GM12878 (cell line): Measurements from ENCODE around the gene DAD1. TPM values are rescaled to one million over a fixed set of nuclear protein-coding genes. Genes with fewer than 3 reads are reported as not detected.

Experiments
- BCL11A ChIP-seq: IDR thresholded peaks from 2 replicates; pipeline ENCODE4 v1.6.1; 2011; ENCODE audit warnings: low read depth, low read length
- CBX5 ChIP-seq: sonication (generic); IDR thresholded peaks from 2 replicates; pipeline ENCODE4 v1.6.1; 2016; ENCODE audit warnings: low read depth, moderate library complexity, mild to moderate bottlenecking, inconsistent platforms
- EP300 ChIP-seq, 2 experiments: fragments of 150-350 bp in 1 of 2; IDR thresholded peaks; 2 replicates each; pipeline ENCODE4 v1.6.1; 2011 to 2012; ENCODE audit warnings: low read depth in 2 of 2, low read length in 2 of 2, borderline replicate concordance in 1 of 2, improper control_type of control experiment in 1 of 2, inconsistent platforms in 1 of 2; ENCODE audit not compliant: control insufficient read depth in 1 of 2
- FOXK2 ChIP-seq: fragments of 450-650 bp; IDR thresholded peaks from 2 replicates; pipeline ENCODE4 v1.6.1; 2017; ENCODE audit warnings: mild to moderate bottlenecking, moderate library complexity
- HCFC1 ChIP-seq: fragments of 150-350 bp; IDR thresholded peaks from 2 replicates; pipeline ENCODE4 v1.6.1; 2014; ENCODE audit warnings: low read length
- HDAC2 ChIP-seq: fragments of 200-600 bp; sonication (generic); IDR thresholded peaks from 2 replicates; pipeline ENCODE4 v1.6.1; 2017
- HSF1 ChIP-seq: fragments of 150-350 bp; IDR thresholded peaks from 2 replicates; pipeline ENCODE4 v1.6.1; 2014; ENCODE audit warnings: mild to moderate bottlenecking, low read depth, low read length
- IKZF1 ChIP-seq: fragments of 450-650 bp; conservative IDR thresholded peaks from 2 replicates; pipeline ENCODE4 v1.6.1; 2017; ENCODE audit warnings: antibody characterized with exemption, mild to moderate bottlenecking
- IRF3 ChIP-seq: fragments of 450-650 bp; IDR thresholded peaks from 2 replicates; pipeline ENCODE4 v1.6.1; 2014; ENCODE audit warnings: mild to moderate bottlenecking
- MTA2 ChIP-seq: fragments of 450-650 bp; IDR thresholded peaks from 2 replicates; pipeline ENCODE4 v1.6.1; 2016; ENCODE audit warnings: low read depth, mild to moderate bottlenecking, moderate library complexity
- MTA3 ChIP-seq: IDR thresholded peaks from 2 replicates; pipeline ENCODE4 v1.6.1; 2012; ENCODE audit warnings: low read length, inconsistent platforms, borderline replicate concordance
- MYC ChIP-seq: IDR thresholded peaks from 2 replicates; pipeline ENCODE4 v1.6.1; 2011; ENCODE audit warnings: mild to moderate bottlenecking, low read length, moderate library complexity, inconsistent platforms; ENCODE audit not compliant: insufficient read depth, insufficient replicate concordance, insufficient read length, severe bottlenecking
- NBN ChIP-seq: fragments of 450-650 bp; IDR thresholded peaks from 2 replicates; pipeline ENCODE4 v1.6.1; 2016
- NR2C1 ChIP-seq: fragments of 450-650 bp; IDR thresholded peaks from 2 replicates; pipeline ENCODE4 v1.6.1; 2017; ENCODE audit warnings: antibody characterized with exemption, mild to moderate bottlenecking, moderate library complexity
- RBBP5 ChIP-seq: fragments of 200-600 bp; sonication (generic); conservative IDR thresholded peaks from 2 replicates; pipeline ENCODE4 v1.6.1; 2016
- SMAD1 ChIP-seq: fragments of 450-650 bp; IDR thresholded peaks from 2 replicates; pipeline ENCODE4 v1.6.1; 2018; ENCODE audit warnings: mild to moderate bottlenecking, low read depth; ENCODE audit not compliant: partially characterized antibody
- SP1 ChIP-seq: IDR thresholded peaks from one replicate; pipeline ENCODE4 v1.6.1; 2011; ENCODE audit warnings: low read depth, low read length
- STAT3 ChIP-seq: IDR thresholded peaks from 2 replicates; pipeline ENCODE4 v1.6.1; 2011; ENCODE audit warnings: low read depth, low read length, improper control_type of control experiment
- TARDBP ChIP-seq: IDR thresholded peaks from 2 replicates; pipeline ENCODE4 v1.6.1; 2016; ENCODE audit warnings: borderline replicate concordance
- USF2 ChIP-seq: IDR thresholded peaks from 2 replicates; pipeline ENCODE4 v1.6.1; 2011; ENCODE audit warnings: low read depth, low read length, improper control_type of control experiment, borderline replicate concordance
- YY1 ChIP-seq: IDR thresholded peaks from 2 replicates; pipeline ENCODE4 v1.6.1; 2011; ENCODE audit warnings: low read depth, mild to moderate bottlenecking, low read length
- ZBTB11 ChIP-seq: fragments of 450-650 bp; formaldehyde crosslinking; IDR thresholded peaks from 2 replicates; pipeline ENCODE4 v1.5.0; 2022; ENCODE audit warnings: mild to moderate bottlenecking, missing genetic modification characterization
- polyA plus RNA-seq, 11 experiments: library from polyadenylated mRNA; depleted of rRNA in 4 of 11; unstranded in 6 of 11; stranded (reverse) in 5 of 11; fragments of >200 nt; fragmentation: Nextera tagmentation in 4 of 11; fragmentation: Illumina TruSeq in 1 of 11; extraction: Ambion mirVana in 4 of 11; extraction: Trizol in 1 of 11; gene quantifications; 1 replicate in 1 of 11; 2 replicates in 10 of 11; pipeline versions ENCODE4 v1.2.1 to v1.2.3, GENCODE V29; 2011 to 2016; ENCODE audit warnings: inconsistent platforms in 2 of 11, missing spikeins in 2 of 11, low read depth in 1 of 11
- total RNA-seq, 4 experiments: library from RNA; depleted of rRNA in 3 of 4; stranded (reverse); fragments of >200 nt in 3 of 4; fragmentation: Illumina TruSeq in 1 of 4; extraction: Trizol in 1 of 4; gene quantifications; 2 replicates each; pipeline versions ENCODE4 v1.2.1 to v1.2.3, GENCODE V29; 2013 to 2021

Gene DAD1
- total and polyA plus RNA-seq, 10 of the 15 experiments (the other 5 are each of a cell fraction or from before 2014, with no cell fraction given): 161 to 920 (median 319) TPM

- TF ChIP-seq MYC (no peak), TARDBP (no peak), HDAC2 (no peak), SMAD1 (peak; percentile 45), ZBTB11 (CRISPR knock-in tag) (no peak), MTA2 (peak; percentile 65; the same call in 1 of the 2 replicates), HSF1 (no peak), RBBP5 (no peak), NBN (peak; percentile 52), EP300 (IDR thresholded peaks at IDR 0.05; ENCODE audit: borderline replicate concordance in 1 of 2, control insufficient read depth in 1 of 2, low read depth in 2 of 2, low read length in 2 of 2) (peak; percentile 61 to 76), MTA3 (no peak), FOXK2 (0 out of 2 replicates have a peak, but pooled peaks have one; percentile 23), NR2C1 (no peak), CBX5 (no peak), HCFC1 (no peak), STAT3 (no peak), USF2 (no peak), YY1 (peak; percentile 45; the same call in 1 of the 2 replicates), IRF3 (no peak), IKZF1 (peak; percentile 95), SP1 (peak; percentile 58), BCL11A (peak; percentile 25; the same call in 1 of the 2 replicates)
Observed at GRCh38 chr14:22561661-22562579, 27.1 kb downstream of the DAD1 start (continued).
